GM23248 (cell line): ENCODE measurements around the gene NAV2.

ENCODE experiments used
- EZH2 ChIP-seq: fragments of 200-600 bp; sonication (generic); IDR thresholded peaks from 2 replicates; pipeline ENCODE4 v1.6.1; 2018; ENCODE audit warnings: antibody characterized with exemption, mild to moderate bottlenecking; ENCODE audit not compliant: insufficient read depth, poor library complexity, severe bottlenecking
- EZH2phosphoT487 ChIP-seq: fragments of 200-600 bp; sonication (generic); IDR thresholded peaks from 2 replicates; pipeline ENCODE4 v1.6.1; 2018; ENCODE audit warnings: antibody characterized with exemption, moderate library complexity, mild to moderate bottlenecking, low read depth; ENCODE audit not compliant: insufficient read depth

GRCh38 chr11:20056109-20056949 lies 343.7 kb downstream of the NAV2 start:
- no peak for TF ChIP-seq EZH2
- no peak for TF ChIP-seq EZH2phosphoT487
